Activated T-helper 1 cell treated with anti-CD3 and anti-CD28 coated beads, Interleukin-12 subunit alpha, Interleukin-12 subunit beta, Interleukin-2, Interleukin-4 antibody, amounts not matched to agents 30 ng/mL and 10 ng/mL and 1 ng/mL, durations not matched to agents 14 hours and 24 hours and 36 hours (primary cell): ENCODE measurements around the gene DLG3. TPM values are rescaled to one million over a fixed set of nuclear protein-coding genes. Genes with fewer than 3 reads are reported as not detected.

Source experiments
- DNase-seq: peaks from one replicate; pipeline ENCODE4 v3.0.0; 2021; ENCODE audit warnings: low spot score
- H3K27ac Mint-ChIP-seq: one replicate; pipeline ENCODE4 v1.8.0; 2021; ENCODE audit warnings: mild to moderate bottlenecking, mixed read lengths
- H3K27me3 Mint-ChIP-seq: one replicate; pipeline ENCODE4 v1.8.0; 2022; ENCODE audit warnings: mild to moderate bottlenecking, moderate library complexity, mixed read lengths; ENCODE audit not compliant: insufficient read depth
- H3K36me3 Mint-ChIP-seq: one replicate; pipeline ENCODE4 v1.8.0; 2021; ENCODE audit warnings: low read depth, mixed read lengths
- H3K4me1 Mint-ChIP-seq: one replicate; pipeline ENCODE4 v1.8.0; 2021; ENCODE audit warnings: low read depth, mixed read lengths
- H3K4me3 Mint-ChIP-seq: one replicate; pipeline ENCODE4 v1.8.0; 2021; ENCODE audit warnings: mild to moderate bottlenecking, moderate library complexity, mixed read lengths
- H3K9me3 Mint-ChIP-seq: one replicate; pipeline ENCODE4 v1.8.0; 2021; ENCODE audit warnings: mixed read lengths
- intact Hi-C: fragments of 100-400 bp; cut with micrococcal nuclease; formaldehyde crosslinking; loops from one replicate; pipeline ENCODE4 v1.15.1; 2024
- total RNA-seq: library from RNA; stranded (reverse); gene quantifications from 2 replicates; pipeline ENCODE4 v1.2.3, GENCODE V29; 2022

Gene DLG3
- total RNA-seq, 1 donor from 2014 or later, result 43.5 TPM

DNA sequence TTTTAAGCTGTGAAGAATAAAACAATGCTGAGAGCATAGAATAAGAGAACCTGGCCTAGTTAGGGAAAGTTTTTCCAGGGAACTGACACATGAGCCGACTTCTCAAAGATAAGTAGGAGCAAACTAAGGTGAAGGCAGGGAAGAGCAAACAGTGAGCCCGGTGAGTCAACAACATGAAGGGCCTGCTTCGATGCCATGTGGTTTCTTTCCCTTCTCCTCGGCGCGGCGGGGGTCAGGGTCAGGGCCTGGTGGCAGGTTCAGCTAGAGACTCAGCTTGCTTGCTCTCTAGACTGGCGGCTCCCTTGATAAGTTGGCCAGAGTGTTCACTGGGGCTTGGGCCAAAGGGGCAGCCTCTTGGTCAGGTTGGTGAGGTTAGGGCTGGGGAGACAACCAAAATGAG lies 81.1 kb downstream of the DLG3 start:
- DNase-seq, result no peak
- no peak overlapping the region for H3K4me3 Mint-ChIP-seq
- intact Hi-C loops, result no loop called here
- no peaks in the 10 kb centered on the region for H3K9me3 Mint-ChIP-seq
- no peak overlapping the region for H3K27ac Mint-ChIP-seq
- no peaks in the 10 kb centered on the region for H3K36me3 Mint-ChIP-seq
- H3K4me1 Mint-ChIP-seq, result peaks cover 11% of the 10 kb centered on the region
- no peaks in the 10 kb centered on the region for H3K27me3 Mint-ChIP-seq

DNA sequence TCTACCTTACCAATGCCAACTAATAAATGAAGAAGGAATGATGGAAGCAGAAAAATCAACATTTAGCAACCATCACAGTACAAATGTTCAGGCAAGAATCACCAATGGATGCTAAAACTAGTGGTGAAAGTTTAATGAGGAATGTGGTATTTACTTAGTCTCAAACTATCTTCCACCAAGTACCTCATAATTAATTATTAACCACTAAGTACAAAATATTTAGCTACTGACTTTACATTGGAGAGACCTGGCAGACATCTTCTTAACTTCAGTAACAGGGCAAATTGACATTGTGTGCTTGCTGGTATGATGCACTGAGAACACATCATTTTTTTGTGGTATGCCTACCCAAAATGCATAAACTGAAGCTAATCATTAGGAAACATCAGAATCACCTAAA lies 82.4 kb downstream of the DLG3 start:
- Mint-ChIP-seq H3K27me3 (no peaks in the 10 kb centered on the region), H3K9me3 (no peaks in the 10 kb centered on the region), H3K4me3 (no peak overlapping the region), H3K4me1 (peaks cover 11% of the 10 kb centered on the region), H3K27ac (no peak overlapping the region), H3K36me3 (no peaks in the 10 kb centered on the region)
- no peak for DNase-seq
- intact Hi-C loops, result no loop called here

DNA sequence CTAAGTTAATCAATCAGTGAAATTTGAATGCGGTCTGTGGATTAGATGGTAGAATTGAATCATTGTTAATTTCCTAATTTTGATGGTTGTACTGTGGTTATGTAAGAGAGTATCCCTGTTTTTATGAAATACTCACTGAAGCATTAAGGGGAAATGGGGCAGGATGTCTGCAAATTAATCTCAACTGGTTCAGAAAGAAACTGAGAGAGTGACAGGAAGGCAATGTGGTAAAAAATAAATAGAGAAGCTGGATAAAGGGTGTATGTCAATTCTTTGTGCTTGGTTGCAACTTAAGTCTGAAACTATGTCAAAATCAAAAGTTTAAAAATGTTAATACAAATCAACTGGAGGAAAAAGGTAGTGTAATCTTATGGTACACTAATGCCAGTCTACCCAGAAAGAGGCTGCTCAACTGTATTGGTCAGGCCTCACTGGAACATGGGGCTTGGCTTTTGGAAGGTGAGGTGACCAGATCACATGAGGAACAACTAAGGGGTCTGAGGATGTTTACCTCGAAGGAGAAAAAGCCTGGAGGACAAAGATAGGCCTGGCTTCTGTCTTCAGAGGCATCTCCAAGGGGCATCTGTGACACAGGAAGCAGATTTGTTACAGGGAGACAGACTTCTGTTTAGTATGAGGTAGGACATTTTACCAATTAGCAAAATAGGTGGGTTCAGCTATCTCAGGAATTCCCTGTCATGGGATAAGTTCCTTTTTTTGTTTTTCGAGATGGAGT lies 83.1 kb downstream of the DLG3 start:
- no peaks in the 10 kb centered on the region for H3K36me3 Mint-ChIP-seq
- intact Hi-C loops, result no loop called here
- H3K27me3 Mint-ChIP-seq, result no peaks in the 10 kb centered on the region
- H3K4me1 Mint-ChIP-seq, result peaks cover 11% of the 10 kb centered on the region
- no peak for DNase-seq
- no peaks in the 10 kb centered on the region for H3K9me3 Mint-ChIP-seq
- no peak overlapping the region for H3K4me3 Mint-ChIP-seq
- no peak overlapping the region for H3K27ac Mint-ChIP-seq

DNA sequence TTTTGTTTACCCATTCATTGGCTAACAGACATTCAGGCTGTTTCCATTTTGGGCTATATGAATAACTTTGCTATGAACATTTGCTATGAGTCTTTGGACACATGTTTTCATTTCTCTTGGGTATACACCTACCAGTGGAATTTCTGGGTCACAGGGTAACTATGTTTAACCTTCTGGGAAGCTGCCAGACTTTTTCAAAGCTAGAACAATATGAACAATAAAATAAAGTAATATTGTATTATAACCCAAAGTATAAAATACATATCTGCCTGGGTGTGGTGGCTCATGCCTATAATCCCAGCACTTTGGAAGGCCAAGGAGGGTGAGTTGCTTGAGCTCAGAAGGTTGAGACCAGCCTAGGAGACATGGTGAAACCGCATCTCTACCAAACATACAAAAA lies 90.6 kb downstream of the DLG3 start:
- H3K9me3 Mint-ChIP-seq, result no peaks in the 10 kb centered on the region
- intact Hi-C loops, result no loop called here
- peaks cover 12% of the 10 kb centered on the region for H3K27me3 Mint-ChIP-seq
- peaks cover 2% of the 10 kb centered on the region for H3K36me3 Mint-ChIP-seq
- H3K4me3 Mint-ChIP-seq, result no peak overlapping the region
- no peak overlapping the region for H3K27ac Mint-ChIP-seq
- DNase-seq, result no peak
- H3K4me1 Mint-ChIP-seq, result no peaks in the 10 kb centered on the region

DNA sequence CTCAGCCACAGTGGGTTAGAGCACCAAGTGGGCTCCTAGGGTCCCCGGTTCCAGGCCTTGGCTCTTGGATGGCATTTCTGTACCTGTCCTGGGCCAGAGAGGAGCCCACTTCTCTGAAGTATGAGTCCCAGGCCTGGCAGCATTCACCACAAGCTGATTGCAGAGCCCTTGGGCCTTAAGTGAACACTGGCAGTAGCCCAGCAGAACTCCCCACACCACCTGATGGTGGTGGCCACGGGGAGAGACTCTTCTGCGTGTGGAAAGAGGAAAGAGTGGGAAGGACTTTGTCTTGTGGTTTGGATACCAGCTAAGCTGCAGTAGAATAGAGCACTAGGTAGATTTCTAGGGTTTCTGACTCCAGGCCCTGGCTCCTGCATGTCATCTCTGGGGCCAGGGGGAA lies 104.8 kb downstream of the DLG3 start:
- Mint-ChIP-seq H3K27me3 (peaks cover 7% of the 10 kb centered on the region), H3K27ac (no peak overlapping the region), H3K9me3 (no peaks in the 10 kb centered on the region), H3K36me3 (no peaks in the 10 kb centered on the region), H3K4me1 (peaks cover 12% of the 10 kb centered on the region), H3K4me3 (no peak overlapping the region)
- intact Hi-C loops, result no loop called here
- no peak for DNase-seq

DNA sequence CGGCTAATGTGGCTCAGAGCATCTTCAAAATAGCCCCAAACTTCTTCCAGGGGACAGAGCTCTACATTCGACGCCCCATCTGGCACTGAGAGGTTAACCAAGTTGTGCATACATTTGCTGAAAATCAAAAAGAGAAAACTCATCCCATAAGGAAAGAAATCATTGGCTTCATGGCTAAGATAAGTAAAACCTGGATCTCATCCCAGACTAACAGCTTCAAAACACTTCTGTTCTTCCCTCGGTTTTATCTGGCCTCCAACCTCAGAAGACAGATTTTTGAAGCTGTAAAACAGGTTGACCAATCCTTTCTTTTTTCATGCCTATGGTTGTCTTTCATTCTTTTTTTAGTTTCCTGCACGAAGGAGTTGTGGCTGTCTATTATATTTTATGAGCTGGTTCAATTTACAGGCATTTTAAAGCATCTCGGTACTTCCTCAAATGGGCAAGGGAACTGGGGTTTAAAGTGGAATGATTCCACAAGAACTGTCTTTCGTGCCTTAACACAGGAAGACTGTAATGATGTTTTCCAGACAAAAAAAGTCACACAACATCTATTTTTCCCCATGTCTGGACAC lies 107.6 kb downstream of the DLG3 start:
- H3K27me3 Mint-ChIP-seq, result peaks cover 9% of the 10 kb centered on the region
- intact Hi-C loops, result loop anchor here (2.0 to 10.0 kb wide), 3 partner anchors 41 to 105 kb away; no protein-coding TSS in a partner anchor
- H3K4me3 Mint-ChIP-seq, result no peak overlapping the region
- DNase-seq, result no peak
- H3K36me3 Mint-ChIP-seq, result no peaks in the 10 kb centered on the region
- no peak overlapping the region for H3K27ac Mint-ChIP-seq
- no peaks in the 10 kb centered on the region for H3K9me3 Mint-ChIP-seq
- H3K4me1 Mint-ChIP-seq, result peaks cover 12% of the 10 kb centered on the region

DNA sequence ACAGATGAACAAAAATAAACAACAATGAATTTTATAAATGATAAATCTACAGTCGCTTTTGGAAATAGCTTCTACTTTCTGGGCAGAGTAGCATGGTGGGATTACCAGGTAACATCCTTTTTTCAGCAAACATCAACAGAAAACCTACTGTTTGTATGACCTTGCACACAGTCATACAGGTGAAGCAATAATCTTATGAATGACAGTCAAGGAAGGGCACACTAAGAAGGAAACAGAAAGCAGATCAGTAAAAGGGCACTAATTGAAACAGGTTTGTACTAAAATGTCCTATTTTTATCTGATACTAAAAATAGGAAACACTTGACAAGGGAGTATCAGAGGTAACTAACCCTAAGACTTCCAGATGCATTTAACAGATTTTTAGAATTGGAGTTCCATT lies 108.9 kb downstream of the DLG3 start:
- peaks cover 10% of the 10 kb centered on the region for H3K27me3 Mint-ChIP-seq
- H3K4me3 Mint-ChIP-seq, result no peak overlapping the region
- DNase-seq, result no peak
- H3K4me1 Mint-ChIP-seq, result peaks cover 12% of the 10 kb centered on the region
- H3K9me3 Mint-ChIP-seq, result no peaks in the 10 kb centered on the region
- intact Hi-C loops, result loop anchor here (2.0 to 10.0 kb wide), 3 partner anchors 39 to 104 kb away; no protein-coding TSS in a partner anchor
- no peak overlapping the region for H3K27ac Mint-ChIP-seq
- no peaks in the 10 kb centered on the region for H3K36me3 Mint-ChIP-seq

DNA sequence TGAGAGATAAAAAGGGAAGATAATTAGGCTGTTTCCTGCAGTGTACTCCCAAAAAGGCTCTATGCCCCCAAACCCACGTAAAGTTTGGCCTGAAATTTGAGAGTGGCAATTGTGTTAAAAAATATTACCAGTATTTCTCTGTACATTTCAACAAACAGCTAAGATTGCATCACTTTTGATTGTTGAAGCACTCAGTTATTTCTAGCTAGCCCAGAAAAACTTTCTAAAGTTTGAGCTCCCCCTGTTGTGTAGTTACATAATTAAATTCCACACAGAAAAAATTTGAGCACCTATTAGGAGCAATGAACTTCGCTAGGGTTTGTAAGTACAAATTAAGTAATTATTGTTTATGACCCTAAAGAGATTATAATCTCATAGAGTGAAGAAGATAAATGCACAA lies 109.4 kb downstream of the DLG3 start:
- no peak overlapping the region for H3K27ac Mint-ChIP-seq
- H3K36me3 Mint-ChIP-seq, result no peaks in the 10 kb centered on the region
- no peak for DNase-seq
- H3K27me3 Mint-ChIP-seq, result peaks cover 10% of the 10 kb centered on the region
- no peak overlapping the region for H3K4me3 Mint-ChIP-seq
- H3K4me1 Mint-ChIP-seq, result peaks cover 12% of the 10 kb centered on the region
- H3K9me3 Mint-ChIP-seq, result no peaks in the 10 kb centered on the region
- intact Hi-C loops, result loop anchor here (1.0 to 10.0 kb wide), 3 partner anchors 49 to 103 kb away; no protein-coding TSS in a partner anchor

DNA sequence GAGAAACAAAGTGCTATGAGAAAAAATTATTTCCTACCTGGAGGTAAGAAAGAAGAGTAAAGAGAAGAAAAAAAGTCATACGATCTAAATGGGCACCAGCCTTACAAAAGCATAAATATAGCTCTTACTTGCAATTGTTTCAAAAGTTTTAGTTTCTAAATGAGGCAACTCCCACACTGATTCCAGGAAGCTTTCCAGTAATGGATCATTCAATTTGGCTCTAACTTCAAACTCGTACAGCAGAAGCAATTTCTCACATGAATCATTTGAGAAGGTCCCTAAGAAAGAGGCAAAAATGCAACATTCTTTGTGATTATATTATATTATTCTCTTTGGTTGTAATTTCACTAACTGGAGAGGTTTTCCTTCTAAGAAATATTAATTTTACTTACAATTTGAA lies 109.9 kb downstream of the DLG3 start:
- no peaks in the 10 kb centered on the region for H3K36me3 Mint-ChIP-seq
- no peak for DNase-seq
- no peak overlapping the region for H3K27ac Mint-ChIP-seq
- H3K4me1 Mint-ChIP-seq, result peaks cover 12% of the 10 kb centered on the region
- peaks cover 10% of the 10 kb centered on the region for H3K27me3 Mint-ChIP-seq
- intact Hi-C loops, result loop anchor here (1.0 to 10.0 kb wide), 3 partner anchors 50 to 103 kb away; no protein-coding TSS in a partner anchor
- H3K4me3 Mint-ChIP-seq, result no peak overlapping the region
- H3K9me3 Mint-ChIP-seq, result no peaks in the 10 kb centered on the region

DNA sequence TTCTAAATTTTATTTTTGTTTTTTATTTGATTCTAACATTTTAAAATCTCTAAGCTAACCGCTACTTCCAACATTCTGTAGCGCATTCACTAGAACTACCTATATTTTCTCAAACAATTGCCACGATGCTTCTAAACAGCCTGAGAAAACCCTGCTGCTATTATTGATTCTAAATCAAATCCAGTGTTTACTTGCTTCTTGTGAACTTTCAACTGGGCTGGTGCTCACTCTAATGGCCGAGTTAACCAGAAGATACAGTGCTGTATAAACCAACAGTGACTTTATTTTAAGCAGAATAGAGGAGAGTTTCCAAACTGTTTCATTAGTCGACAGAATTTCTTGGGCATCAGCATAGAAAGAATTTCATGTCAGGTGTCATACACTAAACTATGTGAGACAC lies 110.3 kb downstream of the DLG3 start:
- H3K27me3 Mint-ChIP-seq, result peaks cover 10% of the 10 kb centered on the region
- no peak for DNase-seq
- no peaks in the 10 kb centered on the region for H3K36me3 Mint-ChIP-seq
- intact Hi-C loops, result loop anchor here (1.0 to 10.0 kb wide), 3 partner anchors 50 to 103 kb away; no protein-coding TSS in a partner anchor
- peaks cover 12% of the 10 kb centered on the region for H3K4me1 Mint-ChIP-seq
- no peak overlapping the region for H3K27ac Mint-ChIP-seq
- no peaks in the 10 kb centered on the region for H3K9me3 Mint-ChIP-seq
- no peak overlapping the region for H3K4me3 Mint-ChIP-seq

Other genes with a start within 250 kb of the DLG3 start
- not detected in 2 replicates for gene AWAT1, start 210.2 kb upstream of the DLG3 start, total RNA-seq
- gene P2RY4, start 184.6 kb upstream of the DLG3 start, total RNA-seq, result 0.27 TPM in 1 of 2 replicates, not detected in the other
- not detected in 2 replicates for gene ARR3, start 176.5 kb upstream of the DLG3 start, total RNA-seq
- not detected in 2 replicates for gene RAB41, start 162.7 kb upstream of the DLG3 start, total RNA-seq
- 28.7 and 31.9 TPM in 2 replicates for gene PDZD11, start 154.9 kb upstream of the DLG3 start, total RNA-seq
- gene KIF4A, start 154.7 kb upstream of the DLG3 start, total RNA-seq, result 18.7 and 19.4 TPM in 2 replicates
- 0.10 TPM in 1 of 2 replicates, not detected in the other for gene GDPD2, start 21.5 kb upstream of the DLG3 start, total RNA-seq